ENCODE data around the gene CENPO.
A peak's percentile ranks its signal among the peaks of the same experiment; 100 is the strongest.
"Not testable (repeated sequence)": the region's sequence is repeated elsewhere in the genome, so short reads cannot be mapped to it uniquely, and the experiment has no call there.

CENPO gene

DNA sequence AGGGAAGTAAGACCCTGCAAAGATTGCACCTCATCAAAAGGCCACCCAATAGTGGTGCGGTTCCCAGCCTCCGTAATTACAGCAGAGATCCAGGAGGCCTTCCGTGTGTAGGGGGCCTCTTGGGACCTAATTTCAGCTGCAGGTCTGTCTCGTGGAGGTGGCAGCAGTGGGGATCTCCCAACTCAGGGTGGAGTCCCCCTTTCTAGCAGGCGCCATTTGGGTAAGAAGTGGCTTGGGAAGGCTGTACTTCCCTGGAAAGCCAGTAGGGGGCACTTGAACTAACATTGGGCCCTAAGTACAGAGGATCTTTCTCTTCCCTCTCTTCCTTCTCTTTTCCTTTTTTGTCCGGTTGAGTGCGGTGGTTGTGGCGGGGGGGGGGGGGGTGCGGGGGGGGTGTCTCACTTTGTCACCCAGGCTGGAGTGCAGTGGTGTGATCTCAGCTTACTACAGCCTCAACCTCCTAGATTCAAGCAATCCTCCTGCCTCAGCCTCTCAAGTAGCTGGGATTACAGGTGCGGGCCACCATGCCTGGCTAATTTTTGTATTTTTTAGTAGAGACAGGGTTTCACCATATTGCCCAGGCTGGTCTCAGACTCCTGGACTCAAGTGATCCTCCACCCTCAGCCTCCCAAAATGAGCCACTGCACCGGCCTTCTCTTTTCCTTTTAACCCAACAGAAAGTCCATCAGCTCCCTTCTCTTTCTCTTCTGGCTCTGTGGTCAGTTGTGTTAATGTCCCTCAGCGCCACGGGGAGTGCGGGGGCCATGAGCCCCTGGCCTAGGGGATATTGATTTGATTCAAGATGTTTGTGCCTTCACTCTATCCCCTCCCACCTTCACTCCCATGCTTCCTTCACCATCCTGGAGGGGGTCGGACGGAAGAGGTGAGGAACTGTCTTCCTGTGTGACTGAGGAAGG, 32.0 kb downstream of the CENPO start:
- DNase-seq = no peak

DNA sequence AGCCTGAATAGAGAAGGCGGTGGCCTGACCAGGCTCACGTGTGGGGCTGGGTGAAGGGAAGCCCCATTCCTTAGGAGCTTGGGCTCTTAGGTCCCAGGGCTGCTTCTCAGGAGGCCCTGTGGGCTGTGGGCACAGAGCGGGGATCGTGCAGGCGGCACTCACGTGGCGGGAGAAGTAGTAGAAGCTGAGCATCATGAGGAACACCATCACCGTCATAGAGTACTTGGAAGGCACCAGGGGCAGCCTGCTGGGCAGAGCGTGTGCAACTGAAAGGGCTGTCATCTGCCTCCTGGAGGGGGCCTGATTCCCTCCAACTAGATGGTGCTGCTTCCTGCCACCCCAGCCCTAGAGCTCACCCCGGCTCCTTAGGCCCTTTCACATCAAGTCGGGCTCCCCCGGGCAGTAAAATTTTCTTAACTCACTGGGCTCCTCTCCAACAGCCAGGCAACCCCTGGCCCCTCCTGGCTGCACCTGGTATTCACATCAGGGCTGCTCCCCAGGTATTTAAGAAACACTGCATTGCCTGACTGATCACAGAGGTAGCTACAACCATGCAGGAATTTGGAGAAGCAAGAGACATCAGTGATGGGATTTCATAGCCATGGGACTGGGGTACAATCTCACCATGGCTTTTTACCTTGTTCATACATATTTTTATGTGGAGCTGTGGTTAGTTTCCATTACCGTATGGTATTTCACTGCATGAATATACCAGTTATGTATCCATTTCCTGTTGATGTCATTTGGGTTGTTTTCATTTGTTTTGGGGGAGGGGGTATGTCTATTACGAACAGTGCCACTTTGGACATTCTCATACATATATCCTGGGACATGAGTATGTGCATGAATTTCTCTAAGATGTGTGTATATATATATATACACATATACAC, 32.9 kb downstream of the CENPO start:
- DNase-seq = no peak

DNA sequence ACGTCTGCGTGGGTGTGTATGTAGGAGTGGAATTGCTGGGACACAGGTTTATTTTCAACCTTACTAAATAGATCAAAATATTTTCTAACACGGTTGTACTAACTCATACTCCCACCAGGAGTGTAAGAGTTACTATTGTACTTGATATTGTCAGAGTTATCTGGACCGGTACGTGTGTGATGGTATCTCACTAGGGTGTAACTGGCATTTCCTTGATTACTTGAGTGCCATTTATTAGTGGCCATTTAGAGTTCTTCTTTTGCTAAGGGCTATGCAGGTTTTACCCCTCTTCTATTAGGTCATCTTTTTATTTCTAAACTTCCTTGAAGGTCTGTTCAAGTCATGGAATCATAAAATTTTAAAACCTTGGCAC, 33.5 kb downstream of the CENPO start:
- DNase-seq = no peak

DNA sequence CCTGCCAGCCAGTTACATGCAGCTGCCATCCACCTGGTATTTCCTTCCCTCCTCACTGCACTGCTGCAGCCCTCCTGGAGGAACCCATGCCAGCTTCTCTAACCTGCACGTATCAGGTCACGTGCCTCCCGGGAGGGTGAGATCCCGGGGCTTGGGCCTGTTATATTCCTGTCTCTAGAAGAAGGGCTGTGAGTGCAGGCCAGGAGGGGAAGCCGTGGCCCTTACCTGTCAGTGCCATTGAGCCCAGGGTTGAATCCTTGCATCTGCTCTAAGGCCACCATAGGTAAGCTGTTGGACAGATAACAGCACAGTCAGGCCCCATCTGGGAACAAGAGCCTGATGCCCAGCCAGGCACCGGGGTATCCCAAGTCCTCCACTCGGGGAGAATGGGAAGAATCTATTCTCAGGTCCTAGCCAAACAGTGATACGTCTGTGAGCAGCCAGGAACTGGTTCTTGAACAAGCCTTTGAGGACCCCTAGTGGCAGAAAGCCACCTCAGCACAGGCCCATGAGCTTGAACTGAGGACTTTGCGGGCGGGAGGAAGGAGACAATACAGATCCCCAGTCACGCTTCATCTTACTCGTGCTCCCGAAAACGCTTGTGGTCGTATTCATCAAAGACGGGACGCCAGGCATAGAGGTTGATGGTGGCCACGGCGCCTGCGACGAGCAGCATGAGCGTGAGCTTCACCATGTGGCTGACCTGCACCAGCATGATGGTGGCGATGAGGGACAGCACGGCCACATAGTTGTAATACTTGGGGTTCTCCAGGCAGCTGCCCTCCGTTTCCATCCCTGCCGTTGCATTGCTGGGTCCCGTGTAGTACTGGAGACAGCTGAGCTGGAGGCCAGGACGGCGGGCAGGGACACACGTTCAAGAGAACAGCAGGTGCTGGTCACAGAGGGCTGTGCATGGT, 34.4 kb downstream of the CENPO start:
- peak; percentile 56 for DNase-seq

DNA sequence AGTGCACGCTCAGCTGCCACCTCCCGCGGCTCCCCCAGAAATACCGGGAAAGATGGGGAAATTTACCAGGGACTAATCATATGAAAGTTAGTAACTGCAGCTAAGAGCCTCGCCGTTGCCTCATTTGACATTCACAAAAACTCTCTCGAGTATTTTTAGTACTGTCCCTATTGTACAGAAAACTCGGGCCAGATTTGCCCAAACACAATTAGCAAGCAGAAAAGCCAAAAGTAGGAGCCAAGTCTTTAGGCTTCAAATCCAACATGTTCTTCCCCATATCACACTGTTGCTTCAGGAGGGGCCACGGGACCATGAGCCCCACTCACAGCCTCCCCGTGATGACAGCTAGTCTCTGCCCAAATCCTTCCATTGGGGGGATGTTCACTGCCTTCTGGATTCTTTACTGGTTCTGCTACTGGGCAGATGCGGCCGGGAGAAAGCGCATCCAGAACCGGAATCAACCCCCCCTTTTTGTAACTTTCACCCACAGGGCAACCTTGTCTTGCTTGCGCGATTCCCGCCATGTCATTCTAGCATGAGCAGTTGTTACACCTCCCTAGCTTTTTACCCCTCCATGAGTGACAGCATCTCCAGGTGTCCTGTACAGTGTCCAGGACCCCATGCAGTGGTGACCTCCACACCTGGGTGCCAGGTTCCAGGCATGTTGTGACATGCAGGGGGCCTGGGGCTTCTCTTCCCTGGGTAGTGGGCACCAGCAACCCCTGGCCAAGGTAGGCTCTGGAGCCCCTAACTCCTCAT, 35.2 kb downstream of the CENPO start:
- no peak for DNase-seq

DNA sequence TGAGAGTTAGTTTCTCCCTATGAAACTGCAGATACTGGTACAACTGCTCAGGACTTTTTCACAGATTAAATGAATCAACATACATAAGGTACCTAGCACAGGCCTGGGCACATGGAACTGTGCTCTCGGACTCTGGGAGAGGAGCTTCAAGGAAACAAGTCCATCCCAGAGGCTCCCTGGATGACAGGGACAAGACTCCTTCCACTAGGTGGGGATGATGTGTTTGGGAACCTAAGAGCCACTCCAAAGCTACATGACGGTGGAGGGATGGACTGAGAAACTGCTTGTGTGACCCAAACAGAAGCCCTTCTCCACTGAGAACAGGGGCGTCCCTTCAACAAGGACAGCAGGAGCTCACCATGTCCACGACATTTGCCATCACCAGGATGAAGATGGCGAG, 37.1 kb downstream of the CENPO start:
- DNase-seq = no peak

DNA sequence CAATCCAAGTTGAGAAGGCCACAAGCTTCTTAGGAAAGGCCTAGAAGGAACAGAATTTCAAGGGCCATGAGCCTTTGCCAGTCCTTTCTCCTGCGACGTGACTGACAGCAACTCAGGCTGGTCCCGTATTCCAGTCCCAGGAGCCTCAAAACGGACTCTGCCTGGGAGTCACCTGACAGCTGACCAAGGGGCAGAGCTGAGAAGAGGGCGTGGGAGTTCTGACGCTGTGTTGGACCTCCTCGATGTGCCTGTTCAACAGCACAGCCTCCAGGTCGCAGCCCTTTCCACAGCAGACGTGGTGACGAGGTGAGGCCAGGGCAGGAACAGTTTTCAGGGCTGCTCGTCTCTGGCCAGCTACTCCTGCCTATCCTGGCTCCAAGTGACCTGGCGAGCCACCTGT, 37.6 kb downstream of the CENPO start:
- DNase-seq = no peak

DNA sequence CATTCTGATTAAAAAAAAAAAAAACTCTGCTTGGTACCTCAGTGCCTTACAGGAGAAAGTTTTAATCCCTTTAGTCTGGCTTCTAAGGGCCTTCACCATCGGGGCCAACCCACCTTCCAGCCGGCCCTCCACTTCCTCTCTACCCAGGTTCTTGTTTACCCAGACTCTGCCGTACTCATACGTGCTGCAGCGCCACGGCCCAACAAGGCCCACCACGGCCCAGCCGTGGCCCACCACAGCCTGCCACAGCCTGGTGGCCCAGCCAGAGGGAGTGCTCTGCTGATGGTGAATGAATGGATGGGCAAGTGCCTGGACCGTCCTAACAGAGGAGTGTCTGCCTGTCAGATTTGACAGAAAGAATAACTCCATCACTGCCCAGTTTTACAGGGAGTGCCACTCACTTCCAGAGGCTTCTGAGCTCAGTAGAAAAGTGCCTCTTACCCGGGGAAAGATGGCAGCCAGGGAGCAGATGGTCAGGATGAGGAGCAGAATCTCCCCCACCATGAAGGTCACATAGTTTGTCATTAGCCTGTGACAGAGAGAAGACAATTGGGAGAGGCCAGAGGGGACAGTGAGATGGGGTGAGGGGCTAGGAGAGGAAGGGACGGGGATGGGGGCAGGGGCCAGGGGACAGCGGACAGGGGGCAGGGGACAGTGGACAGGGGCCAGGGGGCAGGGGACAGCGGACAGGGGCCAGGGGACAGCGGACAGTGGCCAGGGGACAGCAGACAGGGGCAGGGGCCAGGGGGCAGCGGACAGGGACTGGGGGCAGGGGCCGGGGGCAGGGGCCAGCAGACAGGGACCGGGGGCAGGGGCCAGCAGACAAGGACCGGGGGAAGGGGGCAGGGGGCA, 38.2 kb downstream of the CENPO start:
- no peak for DNase-seq

DNA sequence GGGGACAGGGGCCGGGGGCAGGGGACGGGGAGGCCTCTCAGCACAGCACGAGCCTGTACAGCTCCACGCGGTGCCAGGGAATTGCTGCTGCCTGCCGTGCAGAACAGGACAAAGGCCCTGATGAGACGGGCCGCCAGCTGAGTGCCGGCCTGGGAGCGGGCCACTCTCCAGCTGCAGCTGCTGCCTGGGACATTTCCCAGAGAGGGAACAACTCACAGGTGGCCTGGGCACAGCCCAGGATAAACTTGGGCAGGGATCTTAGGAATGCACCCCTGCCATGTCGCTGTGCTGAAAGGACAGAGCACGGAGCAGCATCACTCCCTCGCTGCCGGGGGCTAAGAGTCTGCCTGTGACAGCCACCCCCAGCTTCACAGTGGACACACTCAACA, 38.8 kb downstream of the CENPO start:
- DNase-seq = no peak

DNA sequence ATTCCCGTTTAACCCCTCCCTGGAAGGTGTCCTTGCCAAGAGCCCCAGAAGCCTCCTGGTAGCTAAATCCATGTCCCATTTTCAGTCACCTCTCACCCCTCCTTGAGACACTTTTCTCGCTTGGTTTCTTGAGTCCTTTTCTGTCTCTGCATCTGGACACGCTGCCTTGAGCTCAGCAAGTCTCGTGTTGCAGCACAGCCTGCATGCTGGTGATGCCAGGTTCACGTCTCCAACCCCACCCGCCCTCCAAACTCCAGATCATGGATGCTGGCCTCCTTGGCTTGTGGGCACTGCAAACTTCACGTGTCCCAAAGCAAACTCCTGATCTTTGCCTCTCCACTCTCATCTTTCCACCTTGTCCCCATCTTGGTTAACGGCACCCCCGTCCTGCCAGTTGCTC, 39.3 kb downstream of the CENPO start:
- no peak for DNase-seq

DNA sequence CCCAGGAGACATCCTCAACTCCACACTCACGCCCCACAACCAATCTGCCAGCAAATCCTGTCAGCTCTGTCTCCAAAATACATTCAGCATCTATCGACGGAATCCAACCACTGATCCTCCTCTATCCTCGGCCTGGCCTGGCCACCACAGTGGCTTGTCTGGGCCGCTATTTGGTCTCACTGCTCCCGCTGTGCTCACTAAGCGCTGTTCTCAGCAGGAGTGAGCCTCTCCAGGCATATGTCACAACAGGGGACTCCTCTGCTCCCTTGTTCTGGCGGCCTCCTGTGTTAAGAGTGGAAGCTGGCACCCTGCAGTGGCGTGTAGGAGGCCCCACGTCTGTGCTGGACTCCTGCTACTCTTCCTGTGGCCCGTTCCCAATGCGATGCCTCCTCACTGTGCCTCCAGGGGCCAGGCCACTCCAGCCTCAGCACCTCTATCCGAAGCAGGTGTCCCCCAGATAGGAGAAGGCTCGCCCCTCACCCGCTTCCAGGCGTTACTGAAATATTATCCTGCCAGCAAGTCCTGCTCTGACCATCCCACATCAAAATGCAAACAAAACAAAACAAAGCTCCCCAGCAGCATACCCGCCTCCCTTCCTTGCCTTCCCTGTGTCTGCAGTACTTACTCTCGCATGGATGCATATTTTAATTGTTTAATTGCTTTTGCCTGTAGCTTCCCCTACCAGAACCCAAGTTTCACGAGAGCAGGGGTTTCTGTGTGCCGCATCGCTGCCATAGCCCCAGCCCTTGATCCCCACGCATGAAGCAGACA, 39.9 kb downstream of the CENPO start:
- no peak for DNase-seq

DNA sequence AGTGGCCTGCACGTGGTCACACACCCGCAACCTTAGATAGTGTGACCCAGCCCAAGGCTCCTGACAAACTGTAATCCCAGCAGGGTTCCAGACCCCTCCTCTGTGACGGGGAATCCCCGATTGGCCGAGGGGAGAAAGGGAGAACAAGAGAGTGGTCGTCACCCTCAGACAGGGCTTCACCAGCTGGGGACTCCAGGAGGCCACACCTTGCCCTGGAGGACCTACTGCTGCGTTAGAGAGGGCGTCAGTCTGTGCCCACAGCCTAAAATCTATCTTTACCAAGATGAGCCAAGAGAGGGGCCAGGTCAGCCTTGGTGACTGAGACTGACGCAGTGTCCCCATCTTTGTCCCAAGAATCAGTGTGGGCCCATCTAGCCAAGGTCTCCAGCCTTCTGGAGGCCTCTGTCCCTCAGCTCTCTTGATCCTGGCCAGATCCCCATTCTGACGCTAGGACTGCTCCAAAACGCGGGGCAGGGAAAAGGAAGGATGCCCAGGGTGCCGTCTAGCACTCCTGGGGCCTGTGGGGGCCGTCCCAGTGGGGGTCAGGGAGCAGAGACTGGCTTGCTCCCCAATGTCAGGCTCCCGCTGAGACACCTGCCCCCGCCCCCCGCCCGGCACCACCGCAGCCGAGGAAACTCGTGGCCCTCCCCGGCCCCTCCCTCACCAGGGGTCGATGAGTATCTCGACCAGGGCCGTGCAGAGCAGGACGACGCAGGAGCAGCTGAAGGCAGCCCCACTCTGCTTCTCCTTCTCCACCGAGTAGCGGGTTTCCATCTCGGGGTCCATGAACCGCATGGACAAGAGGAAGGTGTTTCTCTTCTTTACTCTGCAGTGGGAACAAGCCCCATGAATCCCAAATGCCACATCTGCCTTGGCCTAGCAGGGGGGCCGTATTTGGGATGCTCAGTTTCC, 40.9 kb downstream of the CENPO start:
- no peak for DNase-seq

DNA sequence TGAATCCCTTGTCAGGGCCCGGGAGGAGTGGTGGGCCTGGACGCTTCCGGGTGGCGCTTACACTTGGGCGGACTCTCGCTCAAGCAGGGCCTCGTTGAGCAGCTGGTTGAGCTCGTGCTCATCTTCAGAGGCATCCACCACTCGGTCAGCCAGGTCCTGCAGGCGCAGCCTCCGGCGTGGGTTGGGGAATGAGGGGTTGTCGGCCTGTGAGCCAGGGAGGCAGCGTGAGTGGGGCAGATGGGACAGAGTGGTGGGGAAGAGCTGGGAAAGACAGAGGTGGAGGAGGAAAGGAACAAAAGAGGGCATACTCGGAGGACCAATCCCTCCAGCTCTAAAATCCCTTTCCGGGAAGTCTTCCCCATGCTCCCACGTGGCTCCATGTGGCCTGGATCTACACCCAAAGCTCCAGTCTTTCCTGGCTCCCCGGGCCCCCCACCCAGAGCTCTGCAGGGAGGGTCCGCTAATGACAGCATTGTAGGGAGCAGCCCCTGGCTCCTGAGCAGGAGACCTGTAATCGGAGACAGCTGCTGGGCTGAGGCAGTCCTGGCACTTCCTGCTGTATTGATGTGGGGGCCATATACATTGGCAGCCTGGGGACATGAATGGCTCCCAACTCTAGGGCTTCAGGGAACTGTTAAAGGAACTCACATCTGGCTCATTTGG, 41.6 kb downstream of the CENPO start:
- no peak for DNase-seq

DNA sequence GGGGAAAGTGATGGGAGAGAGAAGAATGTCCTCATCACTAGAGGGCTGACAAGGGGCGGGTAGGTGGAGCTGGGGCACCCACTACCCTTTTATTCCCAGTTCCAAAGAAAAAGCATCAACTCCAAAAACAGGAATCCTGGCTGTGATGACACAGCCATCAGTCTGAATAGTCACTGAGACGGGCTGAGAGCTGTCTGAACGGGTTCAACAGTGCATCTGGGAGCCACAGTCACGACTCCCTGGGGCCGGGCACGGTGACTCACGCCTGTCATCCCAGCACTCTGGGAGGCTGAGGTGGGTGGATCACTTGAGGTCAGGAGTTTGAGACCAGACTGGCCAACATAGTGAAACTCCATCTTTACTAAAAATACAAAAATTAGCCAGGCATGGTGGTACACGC, 42.2 kb downstream of the CENPO start:
- not testable (repeated sequence) for DNase-seq

DNA sequence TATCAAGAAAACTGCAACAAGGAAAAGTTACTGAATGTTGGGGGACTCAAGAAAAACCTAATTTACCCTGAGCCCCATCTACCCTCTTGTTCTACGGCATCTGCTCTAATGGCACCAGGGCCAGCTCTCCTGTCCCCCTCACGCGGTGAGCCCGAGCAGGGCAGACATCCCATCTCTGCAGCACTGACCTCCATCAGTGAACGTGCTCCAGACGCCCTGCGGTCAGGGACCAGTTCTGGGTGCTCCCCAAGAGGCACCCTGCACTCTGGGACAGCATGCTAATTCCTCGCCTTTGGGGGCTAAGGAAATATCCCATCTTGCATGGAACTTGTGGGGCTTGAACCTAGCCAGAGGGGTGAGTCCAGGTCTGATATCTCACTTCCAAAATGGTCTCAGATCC, 43.0 kb downstream of the CENPO start:
- no peak for DNase-seq

DNA sequence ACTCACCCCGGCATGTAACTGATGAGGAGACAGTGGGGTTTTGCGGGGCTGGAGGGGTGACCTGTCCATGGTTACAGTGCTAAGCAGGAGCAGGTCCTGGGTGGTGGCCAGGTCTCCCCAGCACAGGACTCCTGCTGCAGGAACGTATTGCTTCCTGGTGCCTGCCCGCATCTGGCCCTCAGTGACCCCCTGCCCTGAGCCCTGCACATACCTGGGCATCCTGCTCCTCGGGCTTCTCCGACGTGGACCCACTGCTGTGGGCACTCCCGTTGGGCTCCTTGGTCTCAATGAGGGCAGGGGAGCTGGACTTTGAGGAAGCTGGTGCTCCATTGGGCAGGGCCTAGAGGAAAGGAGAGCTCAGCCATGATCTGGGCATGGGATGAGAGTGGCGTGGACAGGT, 43.5 kb downstream of the CENPO start:
- DNase-seq = no peak

DNA sequence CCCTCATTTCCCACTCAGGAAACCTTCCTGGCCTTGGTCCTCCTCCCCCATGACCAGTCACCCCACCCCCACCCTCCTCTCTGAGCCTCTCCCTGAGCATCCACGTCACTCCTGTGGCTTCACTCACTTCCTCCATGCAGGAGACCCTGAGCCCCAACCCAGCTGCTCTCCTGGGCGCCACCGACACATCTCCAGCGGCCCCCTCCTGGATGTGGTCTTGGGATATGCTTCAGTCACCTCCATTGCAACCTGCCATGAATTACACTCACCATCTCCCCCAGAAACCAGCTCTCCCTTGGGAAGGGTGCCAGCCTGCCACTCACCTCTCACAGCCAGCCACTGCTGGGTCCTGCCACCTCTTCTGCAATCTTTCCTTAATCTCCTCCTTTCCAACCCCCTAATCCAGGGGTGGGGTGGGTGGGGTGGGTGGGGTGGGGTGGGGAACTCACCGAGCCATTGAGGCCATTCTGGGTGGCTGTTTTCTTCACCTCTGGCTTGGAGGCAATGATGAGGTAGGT, 44.8 kb downstream of the CENPO start:
- no peak for DNase-seq

DNA sequence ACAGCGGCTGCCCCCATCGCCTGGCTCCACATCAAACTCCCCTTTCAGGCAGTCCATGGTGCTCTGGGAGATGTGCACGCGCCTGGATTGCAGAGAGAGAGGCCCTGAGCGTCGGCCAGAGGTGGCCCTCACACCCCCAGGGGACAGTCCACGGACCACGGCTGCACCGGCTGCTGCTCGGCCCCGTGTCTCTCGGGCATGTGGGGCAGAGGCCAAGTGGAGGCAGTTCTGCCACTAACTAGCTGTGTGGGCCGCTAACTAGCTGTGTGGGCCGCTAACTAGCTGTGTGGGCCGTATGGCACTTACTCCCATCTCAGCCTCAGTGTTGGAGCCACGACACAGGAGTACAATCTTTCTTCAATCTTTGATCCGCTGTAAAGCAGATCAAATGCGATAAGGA, 45.3 kb downstream of the CENPO start:
- DNase-seq = no peak

DNA sequence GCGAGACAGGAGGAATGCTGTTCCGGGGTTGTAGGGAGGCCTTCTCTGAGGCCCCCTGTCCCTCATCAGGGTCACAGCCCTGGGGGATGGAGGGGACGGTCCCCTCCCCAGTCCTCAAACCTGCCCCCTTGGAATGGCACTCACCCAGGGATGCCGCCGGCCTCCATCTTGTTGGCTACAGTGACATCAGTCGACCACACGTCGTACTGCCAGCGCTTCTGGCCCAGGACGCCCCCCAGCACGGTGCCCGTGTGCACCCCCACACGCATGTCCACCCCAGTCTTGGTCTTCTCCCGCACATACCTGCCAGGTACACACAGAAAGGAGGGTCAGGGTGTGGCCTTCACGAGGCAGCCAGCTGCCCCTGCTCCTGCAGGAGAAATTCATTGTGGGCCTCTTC, 46.5 kb downstream of the CENPO start:
- no peak for DNase-seq

All from stimulated activated naive CD4-positive, alpha-beta T cell treated with Interleukin-2 at 50 U/mL for 16 hours (primary cell).